ENCODE data around the gene IPO4.

Gene IPO4

GRCh38 chr14:24138396-24139271 is 50.0 kb downstream of the IPO4 start:
- no peak overlapping the region for H3K27ac ChIP-seq (ENCODE audit: low read depth, low read length)

GRCh38 chr14:24137529-24138395 is 50.9 kb downstream of the IPO4 start:
- H3K9ac ChIP-seq (ENCODE audit: low read length), result peak overlapping the region; percentile 49
- no peaks in the 10 kb centered on the region for H3K27me3 ChIP-seq (ENCODE audit: control insufficient read depth in 1 of 2, insufficient read depth in 2 of 2, low read length in 2 of 2)
- no peak overlapping the region for H3K27ac ChIP-seq (ENCODE audit: low read depth, low read length)
- H3K4me1 ChIP-seq (ENCODE audit: insufficient read depth, low read length), result peaks cover 23% of the 10 kb centered on the region
- H3K36me3 ChIP-seq (ENCODE audit: insufficient read depth, low read length), result peaks cover 27% of the 10 kb centered on the region
- H3K4me3 ChIP-seq (ENCODE audit: low read depth in 1 of 2, low read length in 2 of 2), result peak overlapping the region in 1 of 2 donors; percentile 63
- no peaks in the 10 kb centered on the region for H3K9me3 ChIP-seq (ENCODE audit: low read length)

More at GRCh38 chr14:24138396-24139271, 50.0 kb downstream of the IPO4 start:
- Histone ChIP-seq H3K36me3 (ENCODE audit: insufficient read depth, low read length) (peaks cover 33% of the 10 kb centered on the region), H3K27me3 (ENCODE audit: control insufficient read depth in 1 of 2, insufficient read depth in 2 of 2, low read length in 2 of 2) (no peaks in the 10 kb centered on the region), H3K4me1 (ENCODE audit: insufficient read depth, low read length) (peaks cover 23% of the 10 kb centered on the region), H3K4me3 (ENCODE audit: low read depth in 1 of 2, low read length in 2 of 2) (no peak overlapping the region), H3K9me3 (ENCODE audit: low read length) (no peaks in the 10 kb centered on the region), H3K9ac (ENCODE audit: low read length) (no peak overlapping the region)

- Histone ChIP-seq H3K9me3 (ENCODE audit: low read length) (no peaks in the 10 kb centered on the region), H3K27me3 (ENCODE audit: control insufficient read depth in 1 of 2, insufficient read depth in 2 of 2, low read length in 2 of 2) (no peaks in the 10 kb centered on the region), H3K4me1 (ENCODE audit: insufficient read depth, low read length) (peaks cover 19% of the 10 kb centered on the region), H3K36me3 (ENCODE audit: insufficient read depth, low read length) (peaks cover 27% of the 10 kb centered on the region), H3K9ac (ENCODE audit: low read length) (peak overlapping the region; percentile 49), H3K4me3 (ENCODE audit: low read depth in 1 of 2, low read length in 2 of 2) (peak overlapping the region; percentile 63 to 85), H3K27ac (ENCODE audit: low read depth, low read length) (peak overlapping the region; percentile 99)
Measured at GRCh38 chr14:24136684-24137528, 51.7 kb downstream of the IPO4 start.

- Histone ChIP-seq H3K9me3 (ENCODE audit: low read length) (no peaks in the 10 kb centered on the region), H3K4me3 (ENCODE audit: low read depth in 1 of 2, low read length in 2 of 2) (peak within 1 kb of the TSS; percentile 63 to 85), H3K27me3 (ENCODE audit: control insufficient read depth in 1 of 2, insufficient read depth in 2 of 2, low read length in 2 of 2) (no peaks in the 10 kb centered on the region), H3K9ac (ENCODE audit: low read length) (peak within 1 kb of the TSS; percentile 49), H3K27ac (ENCODE audit: low read depth, low read length) (peak within 1 kb of the TSS; percentile 99), H3K4me1 (ENCODE audit: insufficient read depth, low read length) (peaks cover 17% of the 10 kb centered on the region), H3K36me3 (ENCODE audit: insufficient read depth, low read length) (peaks cover 27% of the 10 kb centered on the region)
Measured at GRCh38 chr14:24135834-24136683, 52.6 kb downstream of the IPO4 start, which contains the start of gene PSME1. Gene PSME1, plus strand, starts transcription at chr14:24136194. Its CDS starts 69 bp downstream, at chr14:24136263.

- no peaks in the 10 kb centered on the region for H3K9me3 ChIP-seq (ENCODE audit: low read length)
- H3K4me1 ChIP-seq (ENCODE audit: insufficient read depth, low read length), result peaks cover 17% of the 10 kb centered on the region
- H3K4me3 ChIP-seq (ENCODE audit: low read depth in 1 of 2, low read length in 2 of 2), result peak overlapping the region; percentile 63 to 85
- H3K36me3 ChIP-seq (ENCODE audit: insufficient read depth, low read length), result peaks cover 27% of the 10 kb centered on the region
- no peak overlapping the region for H3K9ac ChIP-seq (ENCODE audit: low read length)
- H3K27ac ChIP-seq (ENCODE audit: low read depth, low read length), result peak overlapping the region; percentile 76
- H3K27me3 ChIP-seq (ENCODE audit: control insufficient read depth in 1 of 2, insufficient read depth in 2 of 2, low read length in 2 of 2), result no peaks in the 10 kb centered on the region
Measured at GRCh38 chr14:24135584-24135833, 53.1 kb downstream of the IPO4 start.

GRCh38 chr14:24133735-24134134 is 54.9 kb downstream of the IPO4 start:
- Histone ChIP-seq H3K4me1 (ENCODE audit: insufficient read depth, low read length) (peaks cover 17% of the 10 kb centered on the region), H3K4me3 (ENCODE audit: low read depth in 1 of 2, low read length in 2 of 2) (no peak overlapping the region), H3K9me3 (ENCODE audit: low read length) (no peaks in the 10 kb centered on the region), H3K9ac (ENCODE audit: low read length) (no peak overlapping the region), H3K36me3 (ENCODE audit: insufficient read depth, low read length) (peaks cover 16% of the 10 kb centered on the region), H3K27ac (ENCODE audit: low read depth, low read length) (no peak overlapping the region), H3K27me3 (ENCODE audit: control insufficient read depth in 1 of 2, insufficient read depth in 2 of 2, low read length in 2 of 2) (no peaks in the 10 kb centered on the region)

GRCh38 chr14:24132976-24133375 is 55.6 kb downstream of the IPO4 start:
- Histone ChIP-seq H3K36me3 (ENCODE audit: insufficient read depth, low read length) (peaks cover 9% of the 10 kb centered on the region), H3K27me3 (ENCODE audit: control insufficient read depth in 1 of 2, insufficient read depth in 2 of 2, low read length in 2 of 2) (no peaks in the 10 kb centered on the region), H3K9me3 (ENCODE audit: low read length) (no peaks in the 10 kb centered on the region), H3K27ac (ENCODE audit: low read depth, low read length) (no peak overlapping the region), H3K4me3 (ENCODE audit: low read depth in 1 of 2, low read length in 2 of 2) (no peak overlapping the region), H3K4me1 (ENCODE audit: insufficient read depth, low read length) (peaks cover 17% of the 10 kb centered on the region), H3K9ac (ENCODE audit: low read length) (no peak overlapping the region)

- peaks cover 12% of the 10 kb centered on the region for H3K4me1 ChIP-seq (ENCODE audit: insufficient read depth, low read length)
- peaks cover under 1% of the 10 kb centered on the region for H3K36me3 ChIP-seq (ENCODE audit: insufficient read depth, low read length)
- no peak overlapping the region for H3K4me3 ChIP-seq (ENCODE audit: low read depth in 1 of 2, low read length in 2 of 2)
- H3K27ac ChIP-seq (ENCODE audit: low read depth, low read length), result no peak overlapping the region
- H3K27me3 ChIP-seq (ENCODE audit: control insufficient read depth in 1 of 2, insufficient read depth in 2 of 2, low read length in 2 of 2), result no peaks in the 10 kb centered on the region
- H3K9me3 ChIP-seq (ENCODE audit: low read length), result no peaks in the 10 kb centered on the region
- H3K9ac ChIP-seq (ENCODE audit: low read length), result no peak overlapping the region
Measured at GRCh38 chr14:24132061-24132685, 56.4 kb downstream of the IPO4 start.

- no peaks in the 10 kb centered on the region for H3K36me3 ChIP-seq (ENCODE audit: insufficient read depth, low read length)
- no peak overlapping the region for H3K4me3 ChIP-seq (ENCODE audit: low read depth in 1 of 2, low read length in 2 of 2)
- peaks cover 6% of the 10 kb centered on the region for H3K4me1 ChIP-seq (ENCODE audit: insufficient read depth, low read length)
- H3K27me3 ChIP-seq (ENCODE audit: control insufficient read depth in 1 of 2, insufficient read depth in 2 of 2, low read length in 2 of 2), result no peaks in the 10 kb centered on the region
- H3K27ac ChIP-seq (ENCODE audit: low read depth, low read length), result no peak overlapping the region
- no peaks in the 10 kb centered on the region for H3K9me3 ChIP-seq (ENCODE audit: low read length)
- H3K9ac ChIP-seq (ENCODE audit: low read length), result no peak overlapping the region
Measured at GRCh38 chr14:24131549-24131966, 57.1 kb downstream of the IPO4 start.

All from muscle layer of colon (tissue), 2 donors.